B cell (primary cell): ENCODE data around the gene GPRC6A. TPM values are rescaled to one million over a fixed set of nuclear protein-coding genes. Genes with fewer than 3 reads are reported as not detected.

Experiments
- ATAC-seq: fragments of 200-7000 bp; cut with Tn5 transposase; one replicate; pipeline ENCODE4 v1.10.0; 2021; ENCODE audit warnings: low read depth, mild to moderate bottlenecking, moderate number of reproducible peaks, moderate library complexity
- CTCF ChIA-PET: fragments of 350-600 bp; sonication (Branson Sonifier 250); formaldehyde crosslinking; loops from one replicate; lab custom pipeline; 2021; ENCODE audit warnings: antibody characterized with exemption, inconsistent platforms; lab: Charles Lee
- POLR2A ChIA-PET: fragments of 350-600 bp; sonication (Branson Sonifier 250); formaldehyde crosslinking; loops from one replicate; lab custom pipeline; 2021; ENCODE audit warnings: antibody characterized with exemption; lab: Charles Lee
- DNase-seq: peaks from one replicate; pipeline ENCODE4 v3.0.0; 2013
- H2AFZ ChIP-seq: 2 replicates; pipeline ENCODE4 v1.6.1; 2012; ENCODE audit warnings: mild to moderate bottlenecking, low read depth, low read length; ENCODE audit not compliant: insufficient read depth, poor library complexity, severe bottlenecking
- H3K27ac ChIP-seq, 2 donors: 1 replicate in 1 of 2; 2 replicates in 1 of 2; pipeline ENCODE4 v1.5.1; 2012 to 2013; ENCODE audit warnings: low read length in 2 of 2, mild to moderate bottlenecking in 2 of 2, moderate library complexity in 1 of 2
- H3K27me3 ChIP-seq, 4 experiments: fragments of 200-600 bp in 1 of 4; sonication (generic) in 1 of 4; replicated peaks in 1 of 4; 1 replicate in 2 of 4; 2 replicates in 2 of 4; pipeline versions ENCODE4 v1.6.1 to v1.7.0; 2013 to 2016; ENCODE audit warnings: low read length in 3 of 4, mild to moderate bottlenecking in 2 of 4, mixed read lengths in 1 of 4, moderate library complexity in 1 of 4; ENCODE audit not compliant: insufficient read depth in 4 of 4, control insufficient read depth in 3 of 4; ENCODE audit errors: control extremely low read depth in 1 of 4
- H3K36me3 ChIP-seq, 2 experiments: replicated peaks in 1 of 2; 1 replicate in 1 of 2; 2 replicates in 1 of 2; pipeline versions ENCODE4 v1.6.1 to v1.7.1; 2013; ENCODE audit warnings: low read length in 1 of 2; ENCODE audit not compliant: insufficient read depth in 2 of 2, control insufficient read depth in 1 of 2; ENCODE audit errors: control extremely low read depth in 1 of 2, extremely low read depth in 1 of 2
- H3K4me1 ChIP-seq, 2 donors: fragments of 200-600 bp in 1 of 2; sonication (generic) in 1 of 2; 1 replicate in 1 of 2; 2 replicates in 1 of 2; pipeline versions ENCODE4 v1.5.1 to v1.6.1; 2013 to 2017; ENCODE audit warnings: low read length in 2 of 2; ENCODE audit not compliant: control insufficient read depth in 2 of 2, insufficient read depth in 2 of 2
- H3K4me2 ChIP-seq: replicated peaks from 2 replicates; pipeline ENCODE3; 2012; ENCODE audit warnings: mild to moderate bottlenecking, low read depth, low read length; ENCODE audit not compliant: poor library complexity, severe bottlenecking
- H3K4me3 ChIP-seq, 5 experiments: fragments of 200-600 bp in 1 of 5; sonication (generic) in 1 of 5; 1 replicate in 3 of 5; 2 replicates in 2 of 5; pipeline versions ENCODE4 v1.5.1 to v1.7.0; 2011 to 2016; ENCODE audit warnings: low read length in 4 of 5, mild to moderate bottlenecking in 4 of 5, low read depth in 2 of 5, control low read depth in 1 of 5, moderate library complexity in 1 of 5; ENCODE audit not compliant: insufficient read depth in 1 of 5; ENCODE audit errors: control extremely low read depth in 1 of 5, extremely low read depth in 1 of 5
- H3K79me2 ChIP-seq: fragments of 200-600 bp; sonication (generic); one replicate; pipeline ENCODE4 v1.6.0; 2016; ENCODE audit warnings: low read length; ENCODE audit not compliant: control insufficient read depth, insufficient read depth
- H3K9ac ChIP-seq: fragments of 200-600 bp; sonication (generic); 2 replicates; pipeline ENCODE4 v1.6.1; 2017; ENCODE audit warnings: mild to moderate bottlenecking, low read length, moderate library complexity
- H3K9me3 ChIP-seq, 3 donors: one replicate each; pipeline versions ENCODE4 v1.6.1 to v1.7.1; 2013; ENCODE audit warnings: low read length in 2 of 3; ENCODE audit not compliant: control insufficient read depth in 2 of 3, insufficient read depth in 1 of 3; ENCODE audit errors: control extremely low read depth in 1 of 3
- H4K20me1 ChIP-seq: 2 replicates; pipeline ENCODE4 v1.6.0; 2012; ENCODE audit warnings: mild to moderate bottlenecking, low read length; ENCODE audit not compliant: insufficient read depth, control insufficient read depth, poor library complexity, severe bottlenecking
- H3K27ac Mint-ChIP-seq: one replicate; pipeline ENCODE4 v1.8.0; 2021; ENCODE audit warnings: mixed read lengths
- H3K27me3 Mint-ChIP-seq: one replicate; pipeline ENCODE4 v1.8.0; 2021; ENCODE audit warnings: mixed read lengths
- H3K4me1 Mint-ChIP-seq: one replicate; pipeline ENCODE4 v1.8.0; 2021; ENCODE audit warnings: mixed read lengths
- H3K4me3 Mint-ChIP-seq: one replicate; pipeline ENCODE4 v1.8.0; 2021; ENCODE audit warnings: mixed read lengths
- H3K9me3 Mint-ChIP-seq: one replicate; pipeline ENCODE4 v1.8.0; 2022; ENCODE audit warnings: mixed read lengths; ENCODE audit not compliant: insufficient read depth
- EZH2 ChIP-seq: IDR thresholded peaks from 2 replicates; pipeline ENCODE4 v1.6.1; 2012; ENCODE audit warnings: borderline replicate concordance, low read depth, mild to moderate bottlenecking, moderate library complexity, low read length; ENCODE audit not compliant: insufficient read depth, poor library complexity, severe bottlenecking
- WGBS: methylation state at CpG from one replicate; pipeline ENCODE4 v1.1.5; 2013; ENCODE audit warnings: missing lambda C conversion rate; ENCODE audit not compliant: insufficient coverage; 5-methylcytosine and 5-hydroxymethylcytosine counted together
- intact Hi-C: fragments of 100-400 bp; cut with micrococcal nuclease; formaldehyde crosslinking; loops from one replicate; pipeline ENCODE4 v1.10.0; 2022
- polyA plus RNA-seq: library from polyadenylated mRNA; depleted of rRNA; stranded (reverse); fragments of >200 nt; gene quantifications from 2 replicates; pipeline ENCODE4 v1.2.3, GENCODE V29; 2012
- total RNA-seq, 2 donors: library from RNA; stranded (reverse); fragments of 120-200 nt in 1 of 2; gene quantifications; 1 replicate in 1 of 2; 2 replicates in 1 of 2; pipeline versions ENCODE4 v1.2.3 to v1.2.4, GENCODE V29; 2013 to 2022
- TF ChIP-seq, protein P1 (sequence below): fragments of 200-600 bp; IDR thresholded peaks from one replicate; pipeline ENCODE4 v1.8.0; 2022; ENCODE audit warnings: antibody characterized with exemption, mild to moderate bottlenecking

Gene GPRC6A
- total and polyA plus RNA-seq, 2 donors (not counting 1 experiment from before 2014, with no cell fraction given) = not detected

GRCh38 chr6:116793224-116793623 lies 35.7 kb downstream of the GPRC6A start:
- H3K9me3 Mint-ChIP-seq = no peaks in the 10 kb centered on the region
- H3K4me1 Mint-ChIP-seq = no peaks in the 10 kb centered on the region
- no peak overlapping the region for H3K4me3 Mint-ChIP-seq
- Histone ChIP-seq H3K4me1 (no peaks in the 10 kb centered on the region), H3K79me2 (no peaks in the 10 kb centered on the region), H3K27me3 (no peaks in the 10 kb centered on the region), H3K4me2 (no peak overlapping the region), H3K4me3 (no peak overlapping the region), H3K9ac (no peak overlapping the region), H4K20me1 (no peaks in the 10 kb centered on the region), H3K27ac (no peak overlapping the region), H3K36me3 (no peaks in the 10 kb centered on the region), H2AFZ (no peak overlapping the region), H3K9me3 (no peaks in the 10 kb centered on the region)
- ATAC-seq (no peak), DNase-seq (no peak)
- CTCF ChIA-PET = no interaction called here
- TF ChIP-seq EZH2 = no peak
- TF ChIP-seq, protein P1, sequence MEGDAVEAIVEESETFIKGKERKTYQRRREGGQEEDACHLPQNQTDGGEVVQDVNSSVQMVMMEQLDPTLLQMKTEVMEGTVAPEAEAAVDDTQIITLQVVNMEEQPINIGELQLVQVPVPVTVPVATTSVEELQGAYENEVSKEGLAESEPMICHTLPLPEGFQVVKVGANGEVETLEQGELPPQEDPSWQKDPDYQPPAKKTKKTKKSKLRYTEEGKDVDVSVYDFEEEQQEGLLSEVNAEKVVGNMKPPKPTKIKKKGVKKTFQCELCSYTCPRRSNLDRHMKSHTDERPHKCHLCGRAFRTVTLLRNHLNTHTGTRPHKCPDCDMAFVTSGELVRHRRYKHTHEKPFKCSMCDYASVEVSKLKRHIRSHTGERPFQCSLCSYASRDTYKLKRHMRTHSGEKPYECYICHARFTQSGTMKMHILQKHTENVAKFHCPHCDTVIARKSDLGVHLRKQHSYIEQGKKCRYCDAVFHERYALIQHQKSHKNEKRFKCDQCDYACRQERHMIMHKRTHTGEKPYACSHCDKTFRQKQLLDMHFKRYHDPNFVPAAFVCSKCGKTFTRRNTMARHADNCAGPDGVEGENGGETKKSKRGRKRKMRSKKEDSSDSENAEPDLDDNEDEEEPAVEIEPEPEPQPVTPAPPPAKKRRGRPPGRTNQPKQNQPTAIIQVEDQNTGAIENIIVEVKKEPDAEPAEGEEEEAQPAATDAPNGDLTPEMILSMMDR = no peak
- POLR2A ChIA-PET = no interaction called here
- H3K27ac Mint-ChIP-seq = no peak overlapping the region
- WGBS = no CpG with 5 or more reads among the region's 3 CpGs
- peaks cover 5% of the 10 kb centered on the region for H3K27me3 Mint-ChIP-seq
- intact Hi-C loops = no loop called here

GRCh38 chr6:116783852-116784251 lies 45.0 kb downstream of the GPRC6A start:
- no peaks in the 10 kb centered on the region for H4K20me1 ChIP-seq
- intact Hi-C loops = no loop called here
- no peaks in the 10 kb centered on the region for H3K36me3 ChIP-seq
- Mint-ChIP-seq H3K4me1 (no peaks in the 10 kb centered on the region), H3K4me3 (no peak overlapping the region), H3K27me3 (peaks cover 30% of the 10 kb centered on the region), H3K9me3 (no peaks in the 10 kb centered on the region), H3K27ac (no peak overlapping the region)
- no peaks in the 10 kb centered on the region for H3K79me2 ChIP-seq
- no peak overlapping the region for H3K4me3 ChIP-seq
- no peak overlapping the region for H3K9ac ChIP-seq
- ATAC-seq (no peak), DNase-seq (no peak)
- no peak overlapping the region for H3K4me2 ChIP-seq
- no peak overlapping the region for H2AFZ ChIP-seq
- TF ChIP-seq EZH2 = no peak
- TF ChIP-seq, protein P1 = no peak
- no peaks in the 10 kb centered on the region for H3K4me1 ChIP-seq
- H3K9me3 ChIP-seq = peaks cover 0 to 3% (median 0%) of the 10 kb centered on the region in 3 donors
- POLR2A ChIA-PET = no interaction called here
- peaks cover 0 to 4% (median 0%) of the 10 kb centered on the region in 4 experiments for H3K27me3 ChIP-seq
- CTCF ChIA-PET = no interaction called here
- H3K27ac ChIP-seq = no peak overlapping the region
- 100% methylated on average over 1 of the region's 5 CpGs for WGBS
